Stomach smooth muscle (tissue), 2 donors: ENCODE results near the gene EMD.

Source experiments
- H3K27ac ChIP-seq: one replicate; pipeline ENCODE4 v1.7.0; 2013; ENCODE audit warnings: mild to moderate bottlenecking, low read length, inconsistent platforms
- H3K27me3 ChIP-seq, 2 donors: one replicate each; pipeline ENCODE4 v1.7.0; 2013; ENCODE audit warnings: low read length in 2 of 2; ENCODE audit not compliant: insufficient read depth in 2 of 2, control insufficient read depth in 1 of 2
- H3K36me3 ChIP-seq, 2 donors: one replicate each; pipeline ENCODE4 v1.7.0; 2013; ENCODE audit warnings: low read length in 2 of 2; ENCODE audit not compliant: control insufficient read depth in 2 of 2, insufficient read depth in 2 of 2
- H3K4me1 ChIP-seq: one replicate; pipeline ENCODE4 v1.7.0; 2013; ENCODE audit warnings: low read length; ENCODE audit not compliant: control insufficient read depth, insufficient read depth
- H3K4me3 ChIP-seq, 2 donors: one replicate each; pipeline ENCODE4 v1.7.0; 2013; ENCODE audit warnings: low read length in 2 of 2
- H3K9ac ChIP-seq, 2 donors: one replicate each; pipeline ENCODE4 v1.7.0; 2013; ENCODE audit warnings: low read length in 2 of 2, mild to moderate bottlenecking in 1 of 2
- H3K9me3 ChIP-seq, 2 donors: one replicate each; pipeline ENCODE4 v1.7.0; 2013; ENCODE audit warnings: low read length in 2 of 2; ENCODE audit not compliant: control insufficient read depth in 2 of 2
- donor health status: healthy.
- donor health status: Pancreatic carcinoma.

EMD gene

DNA sequence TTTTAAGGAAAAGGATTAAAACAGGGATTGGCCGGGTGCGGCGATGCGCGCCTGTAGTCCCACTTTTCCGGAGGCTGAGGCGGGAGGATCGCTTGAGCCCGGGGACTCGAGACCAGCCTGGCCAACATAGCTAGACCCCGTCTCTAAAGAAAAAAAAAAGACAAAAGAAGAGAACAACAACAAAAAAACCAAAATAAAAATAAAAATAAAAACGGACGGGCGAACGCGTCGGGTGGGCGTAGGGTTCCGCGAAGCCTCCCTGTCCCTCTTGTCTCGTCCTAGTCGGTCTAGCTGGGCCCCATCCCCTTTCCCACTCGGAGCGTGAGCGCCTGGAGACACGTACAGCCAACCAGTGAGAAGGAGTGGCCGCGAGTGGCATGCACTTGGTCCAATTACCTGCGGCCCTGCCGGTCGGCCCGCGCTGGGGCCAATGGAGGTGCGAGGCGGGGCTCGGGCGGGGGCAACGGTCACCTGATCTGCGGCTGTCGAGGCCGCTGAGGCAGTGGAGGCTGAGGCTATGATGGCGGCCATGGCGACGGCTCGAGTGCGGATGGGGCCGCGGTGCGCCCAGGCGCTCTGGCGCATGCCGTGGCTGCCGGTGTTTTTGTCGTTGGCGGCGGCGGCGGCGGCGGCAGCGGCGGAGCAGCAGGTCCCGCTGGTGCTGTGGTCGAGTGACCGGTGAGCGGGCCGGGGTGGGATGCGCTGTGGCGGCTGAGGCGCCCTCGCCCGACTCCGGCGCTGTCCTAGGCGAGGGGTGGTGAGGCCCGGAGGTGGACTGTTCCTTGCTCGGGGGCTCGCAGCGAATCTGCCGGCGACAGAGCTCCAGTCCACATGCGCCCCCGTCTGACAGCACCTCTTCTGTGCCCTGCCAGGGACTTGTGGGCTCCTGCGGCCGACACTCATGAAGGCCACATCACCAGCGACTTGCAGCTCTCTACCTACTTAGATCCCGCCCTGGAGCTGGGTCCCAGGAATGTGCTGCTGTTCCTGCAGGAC, 49.4 kb downstream of the EMD start, which contains the start of gene ATP6AP1:
Gene ATP6AP1 (plus strand): TSS at position 502 of the 996 bp plus-strand sequence. CDS start 16 bp downstream, at position 518.
- H3K9me3 ChIP-seq: no peaks in the 10 kb centered on the region
- H3K27me3 ChIP-seq: no peaks in the 10 kb centered on the region
- H3K4me1 ChIP-seq: peaks cover 7% of the 10 kb centered on the region
- H3K9ac ChIP-seq: peak within 1 kb of the TSS; percentile 55 to 69
- H3K27ac ChIP-seq: peak within 1 kb of the TSS; percentile 41
- peak within 1 kb of the TSS; percentile 71 to 76 for H3K4me3 ChIP-seq
- peaks cover 0 to 4% of the 10 kb centered on the region in 2 donors for H3K36me3 ChIP-seq

DNA sequence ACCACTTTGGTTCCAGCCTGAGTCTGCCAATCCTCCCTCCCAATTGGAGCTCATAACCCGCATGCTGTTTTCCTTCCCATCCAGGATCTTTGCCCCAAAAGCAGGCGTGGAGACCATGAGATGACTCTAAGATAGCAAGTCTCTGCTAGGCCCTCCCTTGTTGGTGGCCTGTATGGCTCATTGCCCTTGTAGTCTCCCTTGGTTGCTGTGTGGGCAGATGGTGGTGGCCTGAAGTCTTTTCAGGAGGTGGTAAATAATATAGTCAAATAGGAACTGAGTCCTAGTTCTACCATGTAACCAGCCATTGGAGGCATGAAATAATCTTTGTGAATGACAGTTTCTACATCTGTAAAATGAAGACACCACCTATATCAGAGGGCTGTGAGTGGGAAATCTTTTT, 50.6 kb downstream of the EMD start:
- H3K4me3 ChIP-seq: peak overlapping the region; percentile 71 to 76
- H3K27ac ChIP-seq: no peak overlapping the region
- H3K4me1 ChIP-seq: peaks cover 7% of the 10 kb centered on the region
- H3K9me3 ChIP-seq: no peaks in the 10 kb centered on the region
- peaks cover 0 to 9% of the 10 kb centered on the region in 2 donors for H3K36me3 ChIP-seq
- H3K9ac ChIP-seq: peak overlapping the region in 1 of 2 donors; percentile 1
- H3K27me3 ChIP-seq: no peaks in the 10 kb centered on the region

DNA sequence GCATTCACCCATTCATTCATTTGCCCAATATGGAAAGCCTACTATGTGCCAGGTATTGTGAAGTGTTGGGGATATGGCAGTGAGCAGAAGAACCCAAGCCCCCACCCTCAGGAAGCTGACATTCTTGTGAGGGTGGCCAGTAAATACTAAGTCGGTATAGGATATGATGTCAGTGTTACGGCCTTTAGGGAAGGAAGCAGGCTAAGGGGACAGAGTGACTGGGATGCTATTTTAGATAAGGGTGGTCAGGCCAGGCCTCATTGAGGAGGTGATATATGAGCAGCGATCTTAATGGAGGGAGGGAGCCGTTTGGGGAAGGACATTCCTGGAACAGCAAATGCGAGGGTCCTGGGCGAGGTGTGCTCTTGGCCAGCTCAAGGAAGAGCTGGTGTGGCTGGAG, 51.4 kb downstream of the EMD start:
- H3K27me3 ChIP-seq: no peaks in the 10 kb centered on the region
- peaks cover 0 to 9% of the 10 kb centered on the region in 2 donors for H3K36me3 ChIP-seq
- H3K27ac ChIP-seq: no peak overlapping the region
- no peak overlapping the region for H3K4me3 ChIP-seq
- H3K4me1 ChIP-seq: peaks cover 7% of the 10 kb centered on the region
- no peaks in the 10 kb centered on the region for H3K9me3 ChIP-seq
- no peak overlapping the region for H3K9ac ChIP-seq

DNA sequence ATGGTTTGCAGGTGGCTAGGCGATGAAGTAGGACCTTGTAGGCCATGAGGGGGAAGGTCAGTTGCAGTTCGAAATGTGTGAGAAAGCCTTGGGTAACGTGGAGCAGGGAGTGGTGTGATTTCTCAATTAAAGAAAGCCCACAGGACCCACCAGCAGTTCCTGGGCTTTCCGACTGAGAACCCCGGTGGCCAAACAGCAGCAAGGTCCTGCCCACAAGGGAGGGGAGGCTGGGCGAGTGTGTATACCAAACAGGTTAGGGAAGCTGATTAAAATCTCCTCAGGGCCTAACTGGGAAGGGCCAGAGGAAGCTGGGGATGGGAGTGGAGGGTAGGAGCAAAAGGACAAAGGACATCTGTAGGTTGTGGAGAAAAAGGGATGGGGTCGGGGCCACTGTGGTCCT, 51.8 kb downstream of the EMD start:
- Histone ChIP-seq H3K9ac (no peak overlapping the region), H3K36me3 (peaks cover 0 to 9% of the 10 kb centered on the region in 2 donors), H3K4me3 (no peak overlapping the region), H3K4me1 (peaks cover 7% of the 10 kb centered on the region), H3K9me3 (no peaks in the 10 kb centered on the region), H3K27ac (no peak overlapping the region), H3K27me3 (no peaks in the 10 kb centered on the region)
